Esophagus squamous epithelium (tissue), 5 donors: ENCODE measurements around the gene BIN1. TPM values are rescaled to one million over a fixed set of nuclear protein-coding genes. Genes with fewer than 3 reads are reported as not detected.

Experiments
- DNase-seq: peaks from one replicate; lab custom pipeline; 2025; lab: John Stamatoyannopoulos, UW
- H3K27ac ChIP-seq, 4 donors: fragments of 200-600 bp; sonication (generic); one replicate each; pipeline ENCODE4 v1.5.1; 2016 to 2019; ENCODE audit warnings: mild to moderate bottlenecking in 1 of 4
- H3K27me3 ChIP-seq, 4 donors: fragments of 200-600 bp; sonication (generic); 1 replicate in 3 of 4; 2 replicates in 1 of 4; pipeline versions ENCODE4 v1.5.1 to v1.6.0; 2017 to 2021; ENCODE audit warnings: antibody characterized with exemption in 1 of 4
- H3K36me3 ChIP-seq, 3 donors: fragments of 200-600 bp; sonication (generic); one replicate each; pipeline ENCODE4 v1.5.1; 2016 to 2019
- H3K4me1 ChIP-seq, 3 donors: fragments of 200-600 bp; sonication (generic); one replicate each; pipeline ENCODE4 v1.5.1; 2017 to 2019
- H3K4me3 ChIP-seq, 4 donors: fragments of 200-600 bp; sonication (generic); 1 replicate in 3 of 4; 2 replicates in 1 of 4; pipeline ENCODE4 v1.5.1; 2016 to 2019; ENCODE audit warnings: mild to moderate bottlenecking in 2 of 4, moderate library complexity in 1 of 4
- H3K9me3 ChIP-seq, 3 donors: fragments of 200-600 bp; sonication (generic); one replicate each; pipeline ENCODE4 v1.5.1; 2016 to 2019
- CTCF ChIP-seq, 6 experiments: fragments of 450-650 bp in 4 of 6; fragments of 200-600 bp in 2 of 6; sonication (generic) in 2 of 6; IDR thresholded peaks; one replicate each; pipeline ENCODE4 v1.5.1; 2016 to 2019; ENCODE audit warnings: antibody characterized with exemption in 6 of 6, mild to moderate bottlenecking in 4 of 6, moderate library complexity in 4 of 6
- POLR2A ChIP-seq, 4 donors: fragments of 450-650 bp; IDR thresholded peaks; one replicate each; pipeline ENCODE4 v1.6.1; 2017; ENCODE audit warnings: antibody characterized with exemption in 4 of 4, mild to moderate bottlenecking in 4 of 4, moderate library complexity in 3 of 4
- WGBS, 2 donors: methylation state at CpG; one replicate each; pipeline ENCODE4 v1.1.5; 2018; 5-methylcytosine and 5-hydroxymethylcytosine counted together
- intact Hi-C: fragments of 100-400 bp; cut with DNase I; formaldehyde crosslinking; loops from one replicate; pipeline ENCODE4 v1.15.0; 2022
- total RNA-seq, 4 donors: library from RNA; depleted of rRNA; stranded (reverse); fragments of >200 nt; gene quantifications; one replicate each; pipeline ENCODE4 v1.1.0, GENCODE V29; 2016
- donor health status: DM: yes; HTN: yes; CAD: no.

Gene BIN1
- total RNA-seq, 4 donors from 2014 or later, result 10.8 to 23.3 (median 15.5) TPM

DNA sequence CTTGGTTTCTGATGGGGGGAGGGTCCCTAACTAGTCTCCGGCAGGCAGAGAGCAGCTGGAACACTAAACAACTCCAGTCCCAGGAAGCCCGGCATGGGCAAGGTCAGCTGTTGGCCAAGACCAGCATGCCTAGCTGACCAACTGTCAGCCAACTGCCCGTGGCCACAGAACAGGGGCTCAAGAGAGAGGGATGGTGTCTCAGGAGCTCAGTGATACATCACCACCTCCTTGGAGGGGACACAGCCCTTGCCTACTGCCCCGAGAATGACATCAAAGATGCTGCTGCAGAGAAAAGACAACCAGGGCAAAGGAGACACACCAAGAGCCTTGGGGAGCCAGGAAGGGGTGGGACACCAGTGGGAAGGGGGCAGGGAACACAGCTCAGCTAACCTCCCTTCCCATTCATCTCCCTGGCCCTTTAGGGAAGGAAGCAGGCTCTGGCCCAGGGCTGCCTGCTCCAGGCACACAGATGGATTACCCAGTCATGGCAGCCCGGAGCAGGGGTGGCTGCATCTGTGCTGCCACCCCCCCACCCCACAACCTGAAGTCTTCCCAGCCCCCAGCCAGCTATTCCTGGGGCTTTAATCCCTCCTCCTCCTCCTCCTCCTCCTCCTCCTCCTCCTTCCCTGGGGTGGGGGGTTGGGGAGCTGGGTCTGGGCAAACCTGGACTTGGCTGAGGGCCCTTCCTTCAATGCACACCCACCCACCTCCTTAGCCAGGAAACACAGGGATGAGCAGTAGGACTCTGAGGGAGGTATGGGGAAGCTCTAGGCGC, 1.9 kb downstream of the BIN1 start:
- WGBS, 2 donors, result 53 to 100% methylated on average over 1 to 6 of the region's 6 CpGs

DNA sequence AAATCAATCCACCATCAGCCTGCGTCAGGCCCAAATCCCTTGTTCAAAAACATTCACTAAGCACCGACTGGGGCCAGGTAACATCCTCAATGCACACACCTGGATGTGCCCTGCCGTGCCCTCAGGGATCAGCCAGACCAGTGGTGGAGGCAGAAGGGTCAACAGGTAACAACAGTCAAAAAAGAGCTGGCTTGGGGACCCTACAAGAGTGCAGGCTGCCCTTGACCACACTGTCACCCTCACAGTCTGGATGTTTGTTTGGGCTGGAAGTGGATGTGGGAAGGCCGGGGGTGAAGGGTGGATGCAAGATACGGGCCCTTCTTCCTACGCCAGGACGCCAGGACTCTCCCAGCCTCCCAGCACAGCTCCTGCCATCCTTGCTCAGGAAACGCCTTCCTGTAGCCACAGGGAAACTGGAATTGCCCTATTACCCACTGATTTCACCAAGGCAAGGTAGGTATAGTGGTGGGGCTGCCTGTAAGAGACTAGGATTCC, 2.7 kb downstream of the BIN1 start:
- Histone ChIP-seq H3K27me3 (peaks cover 0 to 11% (median 0%) of the 10 kb centered on the region in 4 donors), H3K4me3 (no peak overlapping the region)
- no peak for DNase-seq

More for the DNA sequence above, 1.9 kb downstream of the BIN1 start:
- H3K4me1 ChIP-seq, result peaks cover 0 to 73% (median 31%) of the 10 kb centered on the region in 3 donors
- no peak for DNase-seq
- intact Hi-C loops, result no loop called here
- no peaks in the 10 kb centered on the region for H3K9me3 ChIP-seq
- no peak for TF ChIP-seq POLR2A (IDR thresholded peaks at IDR 0.05)
- no peak for TF ChIP-seq CTCF (IDR thresholded peaks at IDR 0.05)
- peak overlapping the region; percentile 74 to 90 (median 81) for H3K27ac ChIP-seq
- no peaks in the 10 kb centered on the region for H3K36me3 ChIP-seq
- peaks cover 0 to 11% (median 0%) of the 10 kb centered on the region in 4 donors for H3K27me3 ChIP-seq
- H3K4me3 ChIP-seq, result peak overlapping the region; percentile 57 to 91 (median 76)

DNA sequence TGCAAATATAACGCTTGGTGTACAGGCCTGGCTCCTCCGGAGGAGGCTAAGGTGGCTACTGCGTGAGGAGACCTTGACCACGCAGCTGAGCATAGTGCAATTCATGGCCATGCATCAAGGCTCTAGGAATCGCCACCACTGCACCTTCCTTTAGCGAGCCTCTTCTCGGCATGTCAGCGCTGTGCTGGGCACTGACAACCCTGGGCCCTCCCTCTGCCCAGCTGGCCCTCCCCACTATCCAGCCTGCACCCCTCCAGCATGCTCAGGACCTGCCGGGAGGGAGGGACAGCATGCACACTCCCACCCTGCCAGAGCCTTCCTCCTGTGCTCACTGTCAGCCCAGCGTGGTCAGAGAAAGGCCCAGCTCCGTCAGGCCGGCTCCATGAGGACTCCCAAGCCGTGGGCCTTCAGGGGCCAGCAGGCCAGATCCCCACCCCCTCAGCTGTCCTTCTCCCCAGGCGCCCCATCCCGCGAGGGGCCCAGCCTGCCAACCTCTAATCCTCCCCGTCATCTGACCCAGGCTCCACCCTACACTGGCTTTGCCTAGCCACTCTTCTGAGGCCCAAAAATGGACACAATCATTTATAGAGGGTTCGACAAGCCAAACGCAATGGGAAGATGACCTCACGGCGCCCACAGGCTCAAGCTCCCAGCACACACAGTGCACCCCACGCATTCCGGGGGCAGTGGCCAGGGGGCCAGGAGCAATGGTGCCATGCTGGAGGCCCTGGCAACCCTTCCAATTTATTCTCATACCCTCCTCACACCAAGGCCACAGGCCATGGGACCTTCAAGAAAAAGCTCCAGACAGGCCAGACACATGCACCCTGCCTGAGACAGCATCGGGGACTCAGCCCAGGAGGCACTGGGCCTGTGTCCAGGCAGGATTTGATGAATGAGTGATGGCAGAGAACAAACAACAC, 3.5 kb downstream of the BIN1 start:
- H3K27me3 ChIP-seq, result peaks cover 0 to 11% (median 0%) of the 10 kb centered on the region in 4 donors
- WGBS, 2 donors, result 63 to 72% methylated on average over 4 to 20 of the region's 24 CpGs
- peak overlapping the region in 1 of 4 donors; percentile 15 for H3K4me3 ChIP-seq
- H3K4me1 ChIP-seq, result peaks cover 0 to 78% (median 31%) of the 10 kb centered on the region in 3 donors
- H3K36me3 ChIP-seq, result no peaks in the 10 kb centered on the region
- no peak for DNase-seq
- H3K9me3 ChIP-seq, result no peaks in the 10 kb centered on the region
- intact Hi-C loops, result no loop called here
- peak overlapping the region; percentile 16 to 90 (median 81) for H3K27ac ChIP-seq
- no peak for TF ChIP-seq CTCF (IDR thresholded peaks at IDR 0.05)

More for the DNA sequence above, 2.7 kb downstream of the BIN1 start:
- peak overlapping the region; percentile 74 to 90 (median 81) for H3K27ac ChIP-seq
- H3K36me3 ChIP-seq, result no peaks in the 10 kb centered on the region
- no peaks in the 10 kb centered on the region for H3K9me3 ChIP-seq
- intact Hi-C loops, result no loop called here
- WGBS, 2 donors, result 85 to 87% methylated on average over 5 to 7 of the region's 8 CpGs
- peaks cover 0 to 73% (median 31%) of the 10 kb centered on the region in 3 donors for H3K4me1 ChIP-seq
- TF ChIP-seq POLR2A (IDR thresholded peaks at IDR 0.05) (no peak), CTCF (IDR thresholded peaks at IDR 0.05) (no peak)

- Histone ChIP-seq H3K4me3 (no peak overlapping the region), H3K9me3 (no peaks in the 10 kb centered on the region), H3K4me1 (peaks cover 0 to 82% (median 26%) of the 10 kb centered on the region in 3 donors), H3K36me3 (no peaks in the 10 kb centered on the region), H3K27me3 (peaks cover 0 to 11% (median 0%) of the 10 kb centered on the region in 4 donors), H3K27ac (peak overlapping the region in 3 of 4 donors; percentile 77 to 90 (median 85))
- TF ChIP-seq CTCF (IDR thresholded peaks at IDR 0.05), result no peak
- no peak for TF ChIP-seq POLR2A (IDR thresholded peaks at IDR 0.05)
- intact Hi-C loops, result no loop called here
- WGBS, 2 donors, result 85 to 94% methylated on average over 2 to 3 of the region's 5 CpGs
- no peak for DNase-seq
Observed at GRCh38 chr2:127102521-127103242, 4.3 kb downstream of the BIN1 start.
